Measurements from ENCODE around the gene SRRM5. TPM values are rescaled to one million over a fixed set of nuclear protein-coding genes. Genes with fewer than 3 reads are reported as not detected.

Gene SRRM5
- total and polyA plus RNA-seq, 4 donors = 0.10 to 2.5 (median 0.69) TPM

DNA sequence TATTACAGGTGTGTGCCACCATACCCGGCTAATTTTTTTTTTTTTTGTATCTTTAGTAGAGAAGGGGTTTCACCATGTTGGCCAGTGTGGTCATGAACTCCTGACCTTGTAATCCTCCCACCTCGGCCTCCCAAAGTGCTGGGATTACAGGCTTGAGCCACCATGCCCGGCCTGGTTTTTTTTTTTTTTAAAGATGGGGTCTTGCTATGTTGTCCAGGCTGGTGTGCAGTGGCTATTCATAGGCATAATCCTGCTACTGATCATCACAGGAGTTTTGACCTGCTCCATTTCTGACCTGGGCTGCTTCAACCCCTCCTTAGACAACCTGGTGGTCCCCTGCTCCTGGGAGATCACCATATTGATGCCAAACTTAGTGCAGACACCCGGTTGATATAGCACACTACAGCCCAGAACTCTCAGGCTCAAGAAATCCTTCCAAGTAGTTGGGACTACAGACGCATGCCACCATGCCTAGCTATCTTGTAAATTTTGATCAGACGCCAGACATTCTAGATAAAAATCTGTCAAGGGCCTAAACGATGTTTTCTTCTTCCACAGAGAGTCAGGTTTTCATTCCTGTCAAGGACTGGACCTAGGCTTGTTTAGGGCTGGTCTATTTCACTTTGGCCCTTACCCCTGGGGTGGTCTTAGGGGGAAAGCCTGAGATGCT, 48.5 kb downstream of the SRRM5 start:
- Histone ChIP-seq H3K27ac (ENCODE audit: low read depth, low read length) (no peak overlapping the region), H3K36me3 (ENCODE audit: control insufficient read depth, insufficient read depth, low read length) (peaks cover under 1% of the 10 kb centered on the region), H3K9me3 (ENCODE audit: control insufficient read depth, insufficient read depth, low read length) (peaks cover 3% of the 10 kb centered on the region), H3K4me1 (ENCODE audit: control insufficient read depth, insufficient read depth, low read length) (peaks cover 5% of the 10 kb centered on the region), H3K27me3 (ENCODE audit: control insufficient read depth, insufficient read depth, low read length) (no peaks in the 10 kb centered on the region), H3K4me3 (ENCODE audit: low read depth, low read length) (no peak overlapping the region)
- no peak for DNase-seq (ENCODE audit: low read depth in 4 of 6, low spot score in 6 of 6)
- WGBS (ENCODE audit: insufficient coverage) = 82% methylated on average over 3 of the region's 7 CpGs

DNA sequence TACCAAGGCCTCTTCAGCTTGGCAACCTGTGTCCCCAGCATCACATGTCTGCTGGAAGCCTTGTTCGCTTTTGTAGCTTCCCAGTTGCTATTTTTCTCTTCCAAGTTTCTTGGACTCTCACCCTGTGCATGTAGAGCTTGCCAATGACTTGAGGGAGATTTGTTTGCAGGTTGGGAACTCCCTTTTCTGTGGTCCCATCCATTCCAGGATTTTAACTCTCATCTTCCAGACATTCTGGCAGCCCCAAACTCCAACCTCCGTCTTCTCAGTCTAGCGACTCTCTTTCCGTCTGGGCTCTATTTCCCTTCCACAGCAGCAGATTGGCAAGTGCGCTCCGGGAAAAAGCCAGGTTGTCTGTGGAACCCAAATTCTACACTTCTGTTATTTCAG, 49.1 kb downstream of the SRRM5 start:
- Histone ChIP-seq H3K4me3 (ENCODE audit: low read depth, low read length) (no peak overlapping the region), H3K27me3 (ENCODE audit: control insufficient read depth, insufficient read depth, low read length) (no peaks in the 10 kb centered on the region), H3K36me3 (ENCODE audit: control insufficient read depth, insufficient read depth, low read length) (no peaks in the 10 kb centered on the region), H3K9me3 (ENCODE audit: control insufficient read depth, insufficient read depth, low read length) (peaks cover 3% of the 10 kb centered on the region), H3K4me1 (ENCODE audit: control insufficient read depth, insufficient read depth, low read length) (peaks cover 5% of the 10 kb centered on the region), H3K27ac (ENCODE audit: low read depth, low read length) (no peak overlapping the region)
- 49% methylated on average over 5 of the region's 6 CpGs for WGBS (ENCODE audit: insufficient coverage)
- peak in 1 of 6 donors; percentile 89 for DNase-seq (ENCODE audit: low read depth in 4 of 6, low spot score in 6 of 6)

DNA sequence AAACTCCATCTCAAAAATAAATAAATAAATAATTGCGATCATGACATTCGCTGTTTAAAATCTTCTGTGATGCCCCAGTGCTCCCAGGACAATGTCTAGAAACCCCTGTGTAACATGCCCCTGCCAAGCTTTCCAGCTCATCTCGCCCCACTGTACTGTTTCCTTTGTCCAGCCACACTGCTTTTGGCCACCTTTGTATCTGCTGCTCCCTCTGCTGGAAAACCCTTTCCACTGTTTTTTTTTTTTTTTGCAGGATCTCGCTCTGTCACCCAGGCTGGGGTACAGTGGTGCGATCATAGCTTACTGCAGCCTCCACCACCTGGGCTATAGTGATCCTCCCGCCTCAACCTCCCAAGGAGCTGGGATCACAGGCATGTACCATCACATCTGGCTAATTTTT, 50.6 kb downstream of the SRRM5 start:
- DNase-seq (ENCODE audit: low read depth in 4 of 6, low spot score in 6 of 6) = peak in 2 of 6 donors; percentile 16 to 44
- WGBS (ENCODE audit: insufficient coverage) = 80% methylated on average over 4 of the region's 6 CpGs
- no peaks in the 10 kb centered on the region for H3K27me3 ChIP-seq (ENCODE audit: control insufficient read depth, insufficient read depth, low read length)
- peaks cover 3% of the 10 kb centered on the region for H3K9me3 ChIP-seq (ENCODE audit: control insufficient read depth, insufficient read depth, low read length)
- no peaks in the 10 kb centered on the region for H3K36me3 ChIP-seq (ENCODE audit: control insufficient read depth, insufficient read depth, low read length)
- peaks cover 9% of the 10 kb centered on the region for H3K4me1 ChIP-seq (ENCODE audit: control insufficient read depth, insufficient read depth, low read length)
- no peak overlapping the region for H3K4me3 ChIP-seq (ENCODE audit: low read depth, low read length)
- no peak overlapping the region for H3K27ac ChIP-seq (ENCODE audit: low read depth, low read length)

DNA sequence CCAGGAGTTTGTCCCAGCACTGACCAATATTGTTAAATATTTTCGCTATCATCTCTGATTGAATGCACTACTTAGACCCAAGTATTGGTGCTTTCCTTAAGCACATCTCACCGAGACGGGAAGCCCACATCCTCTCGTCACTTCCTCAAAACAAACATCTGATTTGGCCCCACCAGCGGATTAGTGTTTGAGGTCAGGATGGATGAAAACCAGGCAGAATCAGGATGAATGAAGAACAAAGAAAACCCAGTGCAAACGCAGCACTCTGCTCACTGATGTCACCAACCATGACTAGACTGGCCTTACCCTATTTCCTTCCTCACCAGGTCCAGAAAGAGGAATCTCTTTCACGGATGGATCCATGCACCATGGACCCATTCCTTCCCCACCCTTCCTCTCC, 52.1 kb downstream of the SRRM5 start:
- Histone ChIP-seq H3K9me3 (ENCODE audit: control insufficient read depth, insufficient read depth, low read length) (no peaks in the 10 kb centered on the region), H3K36me3 (ENCODE audit: control insufficient read depth, insufficient read depth, low read length) (no peaks in the 10 kb centered on the region), H3K4me1 (ENCODE audit: control insufficient read depth, insufficient read depth, low read length) (peaks cover 24% of the 10 kb centered on the region), H3K27ac (ENCODE audit: low read depth, low read length) (no peak overlapping the region), H3K4me3 (ENCODE audit: low read depth, low read length) (no peak overlapping the region), H3K27me3 (ENCODE audit: control insufficient read depth, insufficient read depth, low read length) (peaks cover 4% of the 10 kb centered on the region)
- 89% methylated on average over 1 of the region's 7 CpGs for WGBS (ENCODE audit: insufficient coverage)
- no peak for DNase-seq (ENCODE audit: low read depth in 4 of 6, low spot score in 6 of 6)

Small RNAs within 50 kb of the gene (small RNA-seq; reads per million reads assigned to genes)
- gene RN7SL368P (ENCODE audit: low replicate concordance) = not detected

Other genes starting within 250 kb of the SRRM5 start
- not detected for gene TEX101, start 197.2 kb upstream of the SRRM5 start, total RNA-seq
- under 1 TPM in 1 of 2 donors, not detected in 1; 0.18 TPM for gene TEX101, start 197.2 kb upstream of the SRRM5 start, polyA plus RNA-seq (ENCODE audit: insufficient read length in 2 of 2)
- gene LYPD3, start 146.5 kb upstream of the SRRM5 start, total RNA-seq = 1 to 10 TPM in 1 of 2 donors, under 1 TPM in 1; 0.20 to 1.2 TPM
- 1 to 10 TPM; 1.3 to 2.1 TPM for gene LYPD3, start 146.5 kb upstream of the SRRM5 start, polyA plus RNA-seq (ENCODE audit: insufficient read length in 2 of 2)
- 10 to 100 TPM in 1 of 2 donors, 1 to 10 TPM in 1; 6.0 to 13.1 TPM for gene PHLDB3, start 107.3 kb upstream of the SRRM5 start, total RNA-seq
- gene PHLDB3, start 107.3 kb upstream of the SRRM5 start, polyA plus RNA-seq (ENCODE audit: insufficient read length in 2 of 2) = 10 to 100 TPM in 1 of 2 donors, 1 to 10 TPM in 1; 8.6 to 12.1 TPM
- 10 to 100 TPM; 22.5 to 30.4 TPM for gene ETHE1, start 84.9 kb upstream of the SRRM5 start, total RNA-seq
- gene ETHE1, start 84.9 kb upstream of the SRRM5 start, polyA plus RNA-seq (ENCODE audit: insufficient read length in 2 of 2) = 10 to 100 TPM; 22.2 to 27.2 TPM
- under 1 TPM; 0.40 to 0.94 TPM for gene ZNF575, start 78.9 kb upstream of the SRRM5 start, total RNA-seq
- gene ZNF575, start 78.9 kb upstream of the SRRM5 start, polyA plus RNA-seq (ENCODE audit: insufficient read length in 2 of 2) = 10 to 100 TPM in 1 of 2 donors, 1 to 10 TPM in 1; 6.4 to 11.2 TPM
- 10 to 100 TPM; 10.4 to 44.5 TPM for gene XRCC1, start 36.6 kb upstream of the SRRM5 start, total RNA-seq
- gene XRCC1, start 36.6 kb upstream of the SRRM5 start, polyA plus RNA-seq (ENCODE audit: insufficient read length in 2 of 2) = 10 to 100 TPM; 49.4 to 53.2 TPM
- gene PINLYP, start 36.3 kb upstream of the SRRM5 start, total RNA-seq = 10 to 100 TPM in 1 of 2 donors, 1 to 10 TPM in 1; 3.4 to 13.7 TPM
- gene PINLYP, start 36.3 kb upstream of the SRRM5 start, polyA plus RNA-seq (ENCODE audit: insufficient read length in 2 of 2) = 10 to 100 TPM; 12.9 to 21.6 TPM
- 10 to 100 TPM; 25.2 to 60.9 TPM for gene IRGQ, start 16.0 kb upstream of the SRRM5 start, total RNA-seq
- 10 to 100 TPM; 40.9 to 50.9 TPM for gene IRGQ, start 16.0 kb upstream of the SRRM5 start, polyA plus RNA-seq (ENCODE audit: insufficient read length in 2 of 2)
- 10 to 100 TPM in 1 of 2 donors, 1 to 10 TPM in 1; 8.0 to 12.1 TPM for gene ZNF576, start 15.5 kb upstream of the SRRM5 start, total RNA-seq
- gene ZNF576, start 15.5 kb upstream of the SRRM5 start, polyA plus RNA-seq (ENCODE audit: insufficient read length in 2 of 2) = 10 to 100 TPM; 18.4 to 18.8 TPM
- gene ZNF428, start 7.5 kb downstream of the SRRM5 start, total RNA-seq = 100 to 1,000 TPM in 1 of 2 donors, 10 to 100 TPM in 1; 66.1 to 123 TPM
- gene ZNF428, start 7.5 kb downstream of the SRRM5 start, polyA plus RNA-seq (ENCODE audit: insufficient read length in 2 of 2) = 100 to 1,000 TPM; 290 to 305 TPM
- 10 to 100 TPM; 92.3 to 99.3 TPM for gene CADM4, start 27.8 kb downstream of the SRRM5 start, total RNA-seq
- gene CADM4, start 27.8 kb downstream of the SRRM5 start, polyA plus RNA-seq (ENCODE audit: insufficient read length in 2 of 2) = 100 to 1,000 TPM; 313 to 325 TPM
- gene PLAUR, start 58.1 kb downstream of the SRRM5 start, total RNA-seq = 1 to 10 TPM; 6.9 to 9.0 TPM
- gene PLAUR, start 58.1 kb downstream of the SRRM5 start, polyA plus RNA-seq (ENCODE audit: insufficient read length in 2 of 2) = 1 to 10 TPM; 5.7 to 7.4 TPM
- gene IRGC, start 104.0 kb downstream of the SRRM5 start, total RNA-seq = not detected
- not detected for gene IRGC, start 104.0 kb downstream of the SRRM5 start, polyA plus RNA-seq (ENCODE audit: insufficient read length in 2 of 2)
- gene SMG9, start 142.9 kb downstream of the SRRM5 start, total RNA-seq = 10 to 100 TPM in 1 of 2 donors, 1 to 10 TPM in 1; 9.2 to 36.6 TPM
- 100 to 1,000 TPM in 1 of 2 donors, 10 to 100 TPM in 1; 76.5 to 110 TPM for gene SMG9, start 142.9 kb downstream of the SRRM5 start, polyA plus RNA-seq (ENCODE audit: insufficient read length in 2 of 2)
- 1 to 10 TPM in 1 of 2 donors, under 1 TPM in 1; 0.83 to 1.1 TPM for gene KCNN4, start 168.9 kb downstream of the SRRM5 start, total RNA-seq
- under 1 TPM; 0.62 to 0.79 TPM for gene KCNN4, start 168.9 kb downstream of the SRRM5 start, polyA plus RNA-seq (ENCODE audit: insufficient read length in 2 of 2)
- gene LYPD5, start 190.4 kb downstream of the SRRM5 start, total RNA-seq = 1 to 10 TPM; 2.3 to 7.1 TPM
- 1 to 10 TPM; 7.3 to 8.5 TPM for gene LYPD5, start 190.4 kb downstream of the SRRM5 start, polyA plus RNA-seq (ENCODE audit: insufficient read length in 2 of 2)
- 10 to 100 TPM; 22.0 to 37.7 TPM for gene ZNF283, start 215.2 kb downstream of the SRRM5 start, total RNA-seq
- gene ZNF283, start 215.2 kb downstream of the SRRM5 start, polyA plus RNA-seq (ENCODE audit: insufficient read length in 2 of 2) = 10 to 100 TPM; 11.8 to 12.2 TPM